ENCODE results near the gene AOPEP.

The AOPEP gene

DNA sequence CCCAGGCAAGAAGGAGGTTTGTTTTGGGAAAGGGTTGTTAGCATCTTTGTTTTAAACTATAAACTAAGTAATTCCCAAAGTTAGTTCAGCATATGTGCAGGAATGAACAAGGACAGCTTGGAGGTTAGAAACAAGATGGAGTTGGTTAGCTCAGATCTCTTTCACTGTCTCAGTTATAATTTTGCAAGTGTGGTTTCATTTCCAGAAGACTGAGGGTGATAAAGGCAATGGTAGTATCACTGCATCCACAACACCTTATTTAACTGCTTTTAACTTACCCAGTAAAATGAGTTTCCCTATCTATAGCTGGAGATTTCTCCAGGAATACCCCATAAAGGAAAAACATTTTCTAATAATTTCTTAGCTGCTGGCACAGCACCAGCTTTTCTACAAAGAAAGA lies 152.7 kb downstream of the AOPEP start:
- H3K27ac ChIP-seq: no peak overlapping the region

DNA sequence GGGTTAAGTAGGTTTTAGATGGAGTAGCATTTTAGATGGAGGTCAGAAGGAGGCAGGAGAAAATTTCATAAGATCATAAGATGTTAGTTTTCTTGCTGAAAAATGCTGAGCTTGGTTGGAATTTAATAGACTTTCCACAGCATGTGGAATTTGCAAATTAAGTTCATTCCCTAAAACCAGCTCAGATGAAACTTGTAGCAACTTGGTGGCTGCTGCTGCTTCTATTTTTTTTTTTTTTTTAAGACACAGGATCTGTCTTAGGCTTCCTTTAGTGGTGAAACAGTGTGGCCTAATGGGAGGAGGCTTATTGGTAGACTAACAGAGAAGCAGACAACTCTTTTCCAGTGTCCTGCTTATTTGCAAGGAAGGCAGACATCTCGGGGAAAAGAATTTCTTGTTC lies 154.5 kb downstream of the AOPEP start:
- TF ChIP-seq, protein P1, sequence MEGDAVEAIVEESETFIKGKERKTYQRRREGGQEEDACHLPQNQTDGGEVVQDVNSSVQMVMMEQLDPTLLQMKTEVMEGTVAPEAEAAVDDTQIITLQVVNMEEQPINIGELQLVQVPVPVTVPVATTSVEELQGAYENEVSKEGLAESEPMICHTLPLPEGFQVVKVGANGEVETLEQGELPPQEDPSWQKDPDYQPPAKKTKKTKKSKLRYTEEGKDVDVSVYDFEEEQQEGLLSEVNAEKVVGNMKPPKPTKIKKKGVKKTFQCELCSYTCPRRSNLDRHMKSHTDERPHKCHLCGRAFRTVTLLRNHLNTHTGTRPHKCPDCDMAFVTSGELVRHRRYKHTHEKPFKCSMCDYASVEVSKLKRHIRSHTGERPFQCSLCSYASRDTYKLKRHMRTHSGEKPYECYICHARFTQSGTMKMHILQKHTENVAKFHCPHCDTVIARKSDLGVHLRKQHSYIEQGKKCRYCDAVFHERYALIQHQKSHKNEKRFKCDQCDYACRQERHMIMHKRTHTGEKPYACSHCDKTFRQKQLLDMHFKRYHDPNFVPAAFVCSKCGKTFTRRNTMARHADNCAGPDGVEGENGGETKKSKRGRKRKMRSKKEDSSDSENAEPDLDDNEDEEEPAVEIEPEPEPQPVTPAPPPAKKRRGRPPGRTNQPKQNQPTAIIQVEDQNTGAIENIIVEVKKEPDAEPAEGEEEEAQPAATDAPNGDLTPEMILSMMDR (conservative IDR thresholded peaks at IDR 0.05): no peak
- no peak overlapping the region for H3K27ac ChIP-seq

More for the DNA sequence above, 152.7 kb downstream of the AOPEP start:
- TF ChIP-seq, protein P1 (conservative IDR thresholded peaks at IDR 0.05): no peak

DNA sequence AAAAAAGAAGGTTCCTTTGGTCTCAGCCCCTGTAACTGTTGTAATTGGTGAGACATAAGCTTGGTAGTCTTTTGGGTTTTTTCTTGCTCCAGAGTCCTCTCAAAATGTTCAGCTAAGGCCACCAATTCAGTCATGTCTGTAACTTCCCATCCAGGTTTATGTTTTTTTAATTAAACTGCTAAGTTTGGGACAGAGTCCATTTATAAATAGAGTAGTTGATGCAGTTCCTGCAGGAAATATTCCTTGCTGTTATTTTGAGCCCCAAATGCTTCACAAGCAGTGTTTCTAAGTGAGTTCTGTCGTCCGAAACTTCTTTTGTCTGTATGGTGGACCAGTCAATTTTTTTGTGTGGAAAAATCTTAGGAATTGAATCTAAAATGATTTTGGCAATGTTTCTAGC lies 155.0 kb downstream of the AOPEP start:
- TF ChIP-seq, protein P1 (conservative IDR thresholded peaks at IDR 0.05): no peak
- no peak overlapping the region for H3K27ac ChIP-seq

DNA sequence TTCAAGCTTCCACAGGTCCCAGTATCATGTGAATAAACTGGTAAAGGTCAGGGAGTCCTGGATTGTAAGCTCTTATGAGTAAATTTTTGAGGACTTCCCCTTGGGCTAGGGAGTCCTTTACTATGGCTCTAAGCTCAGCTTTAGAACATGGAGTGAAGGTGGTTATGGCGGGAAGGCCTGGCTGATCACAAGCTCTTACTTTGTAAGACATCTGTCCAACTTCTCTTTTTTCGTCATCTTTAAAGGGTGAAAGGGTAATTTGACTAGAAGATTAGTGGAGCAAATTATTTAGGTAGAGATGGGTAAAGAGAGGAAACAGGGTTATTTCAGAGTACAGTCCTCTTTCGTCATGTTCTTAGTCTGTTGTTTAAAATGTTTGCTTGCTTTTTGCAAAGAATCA lies 155.4 kb downstream of the AOPEP start:
- TF ChIP-seq, protein P1 (conservative IDR thresholded peaks at IDR 0.05): no peak
- H3K27ac ChIP-seq: no peak overlapping the region

DNA sequence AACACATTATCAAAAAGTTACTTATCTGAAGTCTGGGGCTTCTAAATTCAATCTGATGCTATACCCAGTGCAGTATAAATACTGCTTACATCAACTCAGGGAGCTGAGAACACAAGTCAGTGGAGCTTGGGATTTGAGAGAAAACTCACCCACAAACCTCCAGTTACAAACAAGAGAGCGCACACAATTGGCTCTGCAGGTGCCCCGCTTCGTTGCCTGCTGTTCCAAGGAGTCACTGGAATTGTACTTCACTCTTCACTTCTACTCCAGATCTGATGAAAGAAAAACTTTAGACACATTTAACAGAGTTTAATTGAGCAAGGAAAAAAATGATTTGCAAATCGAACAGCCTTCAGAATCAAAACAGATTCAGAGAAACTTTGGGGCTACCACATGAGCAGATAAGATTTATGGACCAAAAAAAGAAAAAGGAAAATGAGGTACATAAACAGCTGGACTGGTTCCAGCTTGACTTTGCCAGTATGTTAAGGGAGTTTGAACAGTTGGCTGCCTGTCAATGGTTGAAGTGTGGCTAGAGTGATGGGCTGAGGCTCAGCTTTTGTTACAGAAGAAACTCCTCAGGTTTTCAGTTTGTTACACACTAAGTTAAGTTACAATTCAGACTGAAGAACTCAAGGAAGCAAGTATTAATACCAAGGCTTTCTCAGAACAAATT lies 156.6 kb downstream of the AOPEP start:
- peak overlapping the region; percentile 87; the same call in 1 of the 2 replicates for H3K27ac ChIP-seq

DNA sequence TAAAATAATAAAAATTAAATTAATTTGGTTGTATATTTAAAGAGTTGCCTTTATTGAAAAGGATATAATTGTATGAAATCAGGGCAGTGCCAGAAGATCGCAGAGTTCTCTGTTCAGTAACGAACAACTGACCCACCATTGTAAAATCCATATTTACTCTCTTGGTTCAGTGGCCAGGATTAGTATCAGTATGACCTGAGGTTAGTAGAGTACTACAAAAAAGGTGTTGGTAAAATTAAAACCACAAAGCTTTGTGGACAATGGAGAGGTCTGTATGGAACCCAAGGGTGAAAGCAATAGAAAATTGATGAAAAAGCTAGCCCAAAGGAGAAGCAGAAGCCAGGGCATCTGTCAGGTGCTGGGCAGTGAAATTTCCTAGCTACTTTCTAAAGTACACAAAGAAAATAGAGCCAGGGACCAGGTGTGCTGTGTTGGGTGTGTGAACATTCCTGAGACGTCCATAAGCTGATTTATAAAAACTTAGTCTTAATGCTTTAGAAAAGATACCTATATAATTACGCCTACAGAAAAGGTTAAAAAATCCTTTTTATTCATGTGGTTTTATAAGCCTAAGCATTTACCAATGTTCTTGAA lies 159.5 kb downstream of the AOPEP start:
- H3K27ac ChIP-seq: peak overlapping the region; percentile 87
- TF ChIP-seq, protein P1 (conservative IDR thresholded peaks at IDR 0.05): no peak

More for the DNA sequence above, 156.6 kb downstream of the AOPEP start:
- TF ChIP-seq, protein P1 (conservative IDR thresholded peaks at IDR 0.05): no peak

DNA sequence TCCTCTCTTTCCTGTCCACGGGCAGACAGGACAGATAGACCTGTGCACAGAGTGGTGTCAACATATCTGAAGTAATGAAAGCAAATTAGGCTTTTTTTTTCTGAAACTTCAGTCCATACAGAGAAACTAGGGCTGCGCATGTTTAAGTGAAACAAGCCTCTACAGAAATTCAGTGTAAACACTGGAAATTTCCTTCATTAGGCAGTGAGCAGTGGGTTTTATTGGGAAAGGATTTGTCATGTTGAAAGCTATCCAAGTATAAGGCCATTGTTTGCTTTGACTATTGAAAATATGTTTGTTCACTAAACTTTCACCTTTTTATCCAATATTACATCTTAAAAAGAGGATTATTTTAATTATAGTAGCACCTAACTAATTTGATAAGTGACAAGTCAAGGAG lies 161.2 kb downstream of the AOPEP start:
- H3K27ac ChIP-seq: peak overlapping the region; percentile 87

More for the DNA sequence above, 161.2 kb downstream of the AOPEP start:
- TF ChIP-seq, protein P1 (conservative IDR thresholded peaks at IDR 0.05): no peak
